PC-9 (cell line): Measurements from ENCODE around the gene SCP2D1.

Experiments
- CTCF ChIP-seq: fragments of 200-600 bp; sonication (generic); conservative IDR thresholded peaks from 2 replicates; pipeline ENCODE4 v1.6.1; 2017; ENCODE audit warnings: mixed run types, antibody characterized with exemption, mild to moderate bottlenecking, moderate library complexity
- EZH2 ChIP-seq: fragments of 200-600 bp; sonication (generic); IDR thresholded peaks from 2 replicates; pipeline ENCODE4 v1.8.0; 2017; ENCODE audit warnings: antibody characterized with exemption, low read depth

GRCh38 chr20:18851629-18852028 lies 38.0 kb downstream of the SCP2D1 start:
- TF ChIP-seq CTCF (no peak), EZH2 (no peak)
